NCI-H748 treated with DMSO at 0.1 percent for 48 hours (cell line): ENCODE measurements around the gene TSTD2.

ENCODE experiments used
- DNase-seq: peaks from one replicate; lab custom pipeline; 2025; lab: John Stamatoyannopoulos, UW

TSTD2 gene

DNA sequence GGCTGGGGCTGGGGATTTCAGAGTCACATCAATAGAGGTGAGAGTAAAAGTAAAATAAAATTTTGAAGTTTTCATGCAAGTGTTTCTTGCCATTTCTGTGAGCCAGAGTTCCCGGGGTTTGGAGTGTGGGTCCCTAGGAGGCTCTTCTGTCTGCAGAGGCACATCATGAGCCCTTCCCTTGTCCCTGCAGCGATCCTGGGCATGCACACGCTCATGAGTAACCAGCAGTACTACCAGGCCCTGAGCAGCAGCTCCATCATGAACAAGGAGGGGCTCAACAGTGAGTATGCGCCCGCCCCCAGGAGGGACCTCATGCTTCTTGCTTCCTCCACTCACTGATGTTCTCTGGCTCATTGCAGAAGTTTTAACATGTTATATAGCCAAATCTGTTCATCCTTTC lies 70.6 kb downstream of the TSTD2 start:
- no peak for DNase-seq

DNA sequence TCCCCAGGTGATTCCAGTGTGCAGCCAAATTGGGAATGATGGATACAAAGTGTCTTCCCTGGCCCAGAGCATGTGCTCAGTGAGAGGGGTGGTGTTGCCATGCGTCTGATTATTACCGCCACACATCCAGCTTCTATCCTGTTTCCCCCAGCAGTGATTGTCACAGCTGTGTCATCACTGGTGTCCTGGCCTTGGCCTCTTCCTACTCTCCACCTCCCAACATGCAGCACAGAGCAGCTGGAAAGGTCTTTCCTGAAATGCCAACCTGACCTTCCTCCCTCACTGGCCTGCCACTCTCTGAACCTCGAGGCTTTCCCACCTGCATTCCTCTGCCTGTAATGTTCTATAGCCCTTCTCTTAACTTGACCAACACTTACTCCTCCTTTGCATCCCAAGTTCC lies 71.7 kb downstream of the TSTD2 start:
- no peak for DNase-seq

DNA sequence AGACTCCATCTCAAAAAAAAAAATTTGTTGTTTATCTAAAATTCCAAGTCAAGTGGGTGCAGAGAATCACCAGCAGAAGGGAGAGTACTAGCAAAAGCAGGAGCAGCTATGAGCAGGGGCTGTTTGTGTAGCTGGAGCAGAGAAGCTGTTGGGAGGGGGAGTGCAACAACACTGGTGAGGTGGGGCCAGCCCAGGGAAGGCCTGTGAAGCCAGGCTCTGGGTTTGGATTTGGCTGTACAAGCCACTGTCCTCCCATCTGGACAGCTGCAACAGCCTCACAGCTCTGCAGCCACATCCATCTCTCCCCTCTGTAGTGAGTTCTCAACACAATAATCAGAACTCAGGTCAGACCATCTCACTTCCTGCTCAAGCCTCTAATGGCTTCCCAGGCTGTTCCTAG lies 72.3 kb downstream of the TSTD2 start:
- DNase-seq: no peak

DNA sequence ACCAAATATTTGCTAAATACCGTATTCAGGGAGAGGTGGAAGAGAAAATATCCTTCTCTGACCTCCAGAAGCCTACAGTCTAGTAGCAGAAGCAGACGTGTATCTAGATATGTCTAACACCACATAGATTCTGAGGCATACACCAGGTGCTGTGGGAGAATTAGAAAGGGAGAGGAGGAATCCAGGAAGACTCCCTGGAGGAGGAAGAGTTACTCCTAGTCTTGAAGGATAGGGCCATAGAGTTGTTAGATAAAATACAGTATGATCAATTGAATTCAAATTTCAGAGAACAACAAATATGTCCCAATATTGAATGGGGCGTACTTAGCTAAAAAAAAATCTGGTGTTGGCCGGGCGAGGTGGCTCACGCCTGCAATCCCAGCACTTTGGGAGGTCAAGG lies 73.0 kb downstream of the TSTD2 start:
- no peak for DNase-seq

DNA sequence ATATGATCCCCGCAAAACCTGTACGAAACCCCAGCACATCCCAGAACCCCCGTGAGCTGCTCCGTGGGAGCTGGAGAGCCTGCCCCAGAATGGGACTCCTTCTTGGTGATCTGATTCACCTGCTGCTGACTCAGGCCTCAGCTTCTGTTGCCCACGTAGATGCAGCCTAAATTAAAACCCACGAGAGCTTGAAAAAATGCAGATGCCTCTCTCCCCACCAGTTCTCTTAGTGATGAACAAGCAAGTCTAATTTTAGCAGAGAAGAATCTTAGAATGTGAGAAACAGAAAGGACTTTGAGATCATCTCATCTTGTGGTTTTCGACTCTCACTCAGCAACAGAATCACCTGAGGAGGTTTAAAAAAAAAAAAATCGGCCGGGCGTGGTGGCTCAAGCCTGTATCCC lies 74.1 kb downstream of the TSTD2 start:
- no peak for DNase-seq

DNA sequence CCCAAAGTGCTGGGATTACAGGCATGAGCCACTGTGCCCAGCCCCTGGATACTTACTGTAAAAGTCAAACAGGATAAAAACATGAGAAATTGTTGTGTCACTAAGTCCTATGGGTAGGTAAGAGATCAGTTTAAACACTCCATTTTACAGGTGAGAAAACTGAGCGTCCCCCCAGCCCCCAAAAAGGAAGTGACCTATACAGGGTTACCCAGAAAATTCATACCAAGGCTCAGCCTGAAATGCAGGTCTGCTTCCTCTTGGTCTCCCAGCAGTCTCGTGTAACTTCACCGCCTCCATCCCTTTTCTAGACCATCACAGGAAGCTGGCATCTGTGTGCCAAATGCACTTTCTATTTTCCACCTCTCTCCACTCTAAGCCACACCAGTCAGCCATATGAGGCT lies 74.5 kb downstream of the TSTD2 start:
- no peak for DNase-seq

DNA sequence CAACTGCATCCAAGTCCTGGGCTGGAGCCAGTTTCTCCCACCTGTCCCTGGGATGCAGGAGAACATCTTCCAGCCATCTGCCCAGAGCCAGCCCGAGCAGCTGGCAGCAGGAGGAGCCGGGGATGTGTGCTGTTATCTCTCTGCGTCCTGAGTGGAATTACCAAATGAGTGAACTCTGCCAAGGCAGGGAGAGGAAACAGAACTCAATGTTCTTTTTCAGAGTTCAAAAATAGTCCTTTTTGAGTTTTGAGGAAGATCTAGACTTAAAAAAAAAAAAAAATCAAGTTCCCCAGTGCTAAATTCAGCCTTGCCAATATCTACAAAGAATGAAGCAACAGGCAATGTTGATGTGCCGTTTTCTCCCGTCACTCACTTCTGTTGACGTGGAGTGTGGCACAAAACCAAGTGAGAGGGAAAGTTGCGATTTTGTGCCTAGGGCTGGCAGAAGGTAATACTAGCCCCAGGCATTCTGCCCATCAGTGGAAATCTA lies 75.5 kb downstream of the TSTD2 start:
- DNase-seq: no peak

DNA sequence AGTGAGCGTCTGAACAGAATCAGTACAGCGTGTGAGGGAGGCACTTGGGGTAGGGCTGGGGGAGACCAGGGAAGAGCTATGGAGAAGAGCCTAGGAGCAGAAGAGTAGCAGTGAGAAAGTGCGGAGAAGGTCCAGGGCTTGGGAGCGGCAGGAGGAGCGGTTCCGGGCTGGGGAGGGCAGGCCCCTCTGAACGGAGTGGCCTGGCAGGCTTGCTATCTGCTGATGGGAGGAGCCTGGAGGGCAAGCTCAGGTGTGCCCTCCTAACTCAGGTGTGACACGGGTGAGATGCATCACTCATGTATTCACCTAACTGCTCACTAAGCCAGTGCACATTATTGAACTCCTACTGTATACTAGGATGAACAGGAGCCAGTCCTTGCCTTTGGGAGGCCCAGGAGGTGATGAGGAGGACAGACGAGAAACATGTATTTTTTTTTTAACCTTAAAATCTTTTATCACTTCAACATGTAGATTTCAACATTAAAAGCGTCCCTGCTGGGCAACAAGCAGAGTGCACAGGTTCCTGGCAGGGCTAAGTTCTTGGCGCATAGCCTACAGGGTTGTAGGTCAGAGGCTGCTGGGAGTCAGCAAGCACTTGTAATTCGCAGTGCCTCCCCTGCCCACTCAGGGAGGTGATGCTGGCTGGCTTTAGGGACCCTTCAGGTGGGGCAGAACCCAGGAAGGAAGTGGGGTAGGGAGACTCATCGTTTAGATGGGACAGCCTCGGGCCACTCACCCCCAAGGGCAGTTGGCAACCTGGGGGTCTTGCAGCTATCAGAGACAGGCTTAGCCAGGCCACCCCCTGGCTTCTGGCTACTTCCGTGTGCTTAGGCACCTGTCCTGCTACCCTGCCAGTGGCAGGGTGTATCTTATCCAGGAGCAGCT lies 76.2 kb downstream of the TSTD2 start:
- no peak for DNase-seq

DNA sequence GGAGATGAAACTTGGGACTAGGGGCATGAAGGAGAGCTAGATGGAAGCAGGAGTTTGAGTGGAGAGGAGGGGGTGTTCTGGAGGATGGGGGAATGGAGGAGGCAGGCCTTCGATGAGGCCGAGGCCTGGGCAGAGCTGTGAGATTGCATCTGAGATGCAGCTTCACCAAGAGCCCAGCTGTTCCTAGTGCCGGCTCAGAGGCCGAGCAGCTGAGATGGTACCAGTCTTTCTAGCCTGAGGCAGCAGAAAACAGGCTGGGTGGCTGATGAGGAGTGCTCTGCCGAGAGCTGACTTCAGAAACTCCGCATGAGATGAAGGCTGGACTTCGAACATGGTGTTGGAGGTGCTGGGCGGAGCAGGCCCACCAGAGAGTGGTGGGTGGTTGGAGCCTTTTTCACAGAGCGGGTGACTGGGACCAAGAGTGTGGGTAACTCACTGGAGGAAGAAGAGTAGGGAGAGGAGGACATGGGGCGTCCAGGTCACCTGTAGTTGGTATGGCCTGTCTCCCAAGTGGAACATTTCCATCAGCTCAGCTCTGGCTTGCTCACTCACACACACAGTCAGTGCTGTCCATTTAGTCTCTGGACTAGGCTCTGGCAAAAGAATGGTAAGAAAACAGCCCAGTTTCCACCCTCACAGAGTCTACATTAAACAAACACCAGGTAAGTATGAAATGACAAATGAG lies 77.0 kb downstream of the TSTD2 start:
- no peak for DNase-seq

DNA sequence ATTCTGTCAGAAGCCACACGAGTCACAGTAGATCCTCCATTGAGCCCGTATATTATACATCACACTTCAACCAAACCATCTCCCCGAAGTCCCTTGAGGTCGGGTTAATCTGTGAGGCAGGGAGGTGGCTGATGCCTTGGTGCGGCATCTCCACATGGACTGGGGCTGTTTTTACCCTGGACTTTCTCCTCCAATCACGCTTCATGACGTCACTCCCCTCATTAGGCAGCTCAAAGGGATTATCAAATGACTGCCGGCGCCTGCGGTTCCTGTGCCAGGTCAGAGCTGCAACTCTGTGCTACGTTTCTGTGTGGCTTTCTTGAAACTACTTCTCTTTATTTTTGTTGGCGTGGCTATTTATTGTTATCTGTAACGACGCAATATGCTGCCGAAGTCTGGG lies 78.0 kb downstream of the TSTD2 start:
- no peak for DNase-seq

DNA sequence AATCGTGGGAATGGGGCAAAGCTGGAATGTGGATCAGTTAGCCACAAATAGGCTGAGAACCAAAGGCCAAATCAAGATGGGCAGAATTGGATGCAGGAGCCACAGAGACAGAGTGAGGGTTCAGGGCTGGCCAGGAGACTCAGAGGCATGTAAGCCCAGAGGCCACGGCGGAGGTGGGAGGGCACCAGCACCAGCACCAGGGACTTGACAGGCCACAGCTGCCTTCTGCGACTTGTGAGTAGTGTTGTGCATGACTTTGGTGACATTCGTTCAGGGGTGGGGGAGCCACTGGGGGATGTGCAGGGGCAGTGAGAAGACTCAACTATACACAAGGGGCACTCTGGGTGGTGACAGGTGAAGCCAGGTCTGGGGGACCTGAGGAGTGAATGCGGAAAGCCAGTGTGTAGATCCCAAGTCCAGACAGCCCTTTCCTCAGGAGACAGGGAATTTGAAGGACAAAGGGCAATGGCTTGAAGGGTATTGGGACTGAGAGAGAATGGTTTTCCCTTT lies 78.5 kb downstream of the TSTD2 start:
- DNase-seq: no peak

DNA sequence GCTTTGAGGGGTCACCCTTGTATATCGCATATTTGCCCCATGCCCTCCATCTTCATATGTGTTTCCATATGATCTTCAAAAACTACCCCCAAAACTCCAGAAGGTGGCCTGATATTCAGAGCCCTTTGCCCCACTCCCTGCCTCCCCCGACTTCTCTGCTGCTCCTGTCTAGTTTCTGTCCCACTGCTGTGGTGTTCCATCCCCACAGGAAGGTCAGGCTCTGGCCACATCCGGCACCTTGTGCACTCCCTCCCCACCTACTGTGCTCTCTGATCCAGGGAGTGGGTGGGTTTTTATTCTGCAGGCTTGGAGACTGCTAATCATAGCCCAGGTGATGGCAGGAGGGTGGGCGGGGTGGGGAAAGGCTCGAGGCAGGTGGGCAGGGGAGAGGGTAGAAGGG lies 79.3 kb downstream of the TSTD2 start:
- DNase-seq: no peak

DNA sequence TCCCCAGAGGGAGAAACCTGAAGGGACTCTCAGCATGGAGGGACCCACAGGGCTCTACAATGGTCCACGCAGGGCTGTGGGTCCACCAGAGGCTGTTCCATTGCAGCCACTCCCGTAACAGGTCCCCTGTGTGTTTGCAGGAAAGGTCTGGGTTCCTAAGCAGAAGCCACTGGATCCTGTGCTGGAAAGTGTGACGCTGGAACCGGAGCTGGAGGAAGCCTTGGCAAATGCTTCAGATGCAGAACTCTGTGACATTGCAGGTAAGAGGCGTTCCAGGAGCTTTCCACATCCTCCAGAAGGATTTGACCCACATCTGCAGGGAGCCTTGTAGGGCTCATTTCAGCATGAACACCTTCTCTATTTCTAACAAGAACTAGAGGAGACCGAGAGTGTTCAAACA lies 80.0 kb downstream of the TSTD2 start:
- DNase-seq: no peak

DNA sequence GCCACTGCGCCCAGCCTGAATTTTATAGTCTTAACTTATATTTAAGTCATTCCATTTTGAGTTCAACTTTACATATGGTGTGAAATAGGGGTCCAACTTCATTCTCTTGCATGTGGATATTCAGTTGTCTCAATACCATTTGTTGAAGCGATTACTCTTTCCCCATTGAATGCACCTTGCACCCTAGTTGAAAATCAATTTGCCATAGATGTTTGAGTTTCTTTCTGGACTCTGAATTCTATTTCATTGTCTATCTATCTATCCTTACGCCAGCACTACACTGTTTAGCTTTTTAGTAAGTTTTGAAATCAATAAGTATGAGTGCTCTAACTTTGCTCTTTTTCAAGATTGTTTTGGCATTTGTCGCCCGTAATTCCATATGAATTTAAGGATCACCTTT lies 81.9 kb downstream of the TSTD2 start:
- no peak for DNase-seq

DNA sequence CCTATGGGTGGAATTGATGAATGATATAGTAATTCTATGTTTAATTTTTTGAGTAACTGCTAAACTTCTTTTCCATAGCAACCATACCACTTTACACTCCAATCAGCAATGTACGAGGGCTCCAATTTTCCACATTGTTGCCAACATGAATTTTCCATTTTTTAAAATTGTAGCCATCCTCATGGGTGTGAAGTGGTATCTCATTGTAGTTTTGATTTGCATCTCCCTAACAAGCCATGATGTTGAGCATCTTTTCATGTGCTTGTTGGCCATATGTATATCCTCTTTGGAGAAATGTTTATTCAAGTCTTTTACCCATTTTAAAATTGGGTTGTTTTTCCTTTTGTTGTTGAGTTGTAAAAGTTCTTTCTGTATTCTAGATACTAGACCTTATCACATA lies 82.8 kb downstream of the TSTD2 start:
- no peak for DNase-seq
